Measurements from ENCODE around the gene PREX1. TPM values are rescaled to one million over a fixed set of nuclear protein-coding genes. Genes with fewer than 3 reads are reported as not detected.

The PREX1 gene
- total RNA-seq, 2 experiments from 2014 or later, result 20.7 to 25.3 TPM

- POLR2A ChIA-PET, result no interaction called here
- Histone ChIP-seq H3K9me2 (ENCODE audit: insufficient read depth, low read length) (no peaks in the 10 kb centered on the region), H3K4me1 (ENCODE audit: insufficient read depth, low read length, poor library complexity, severe bottlenecking) (peaks cover 14% of the 10 kb centered on the region), H3K4me3 (ENCODE audit: low read depth, low read length, poor library complexity, severe bottlenecking) (no peak overlapping the region), H3K79me2 (ENCODE audit: insufficient read depth, low read depth, low read length) (no peaks in the 10 kb centered on the region), H4K20me1 (ENCODE audit: insufficient read depth, low read length) (no peaks in the 10 kb centered on the region), H2AFZ (ENCODE audit: low read length) (no peak overlapping the region), H3K36me3 (ENCODE audit: insufficient read depth, low read length) (no peaks in the 10 kb centered on the region), H3K4me2 (ENCODE audit: low read length) (no peak overlapping the region), H3K9me3 (ENCODE audit: low read length) (no peaks in the 10 kb centered on the region), H3K27ac (ENCODE audit: low read depth, low read length, poor library complexity, severe bottlenecking) (no peak overlapping the region)
- no peak for DNase-seq (ENCODE audit: low spot score)
- CTCF ChIA-PET (ENCODE audit: unreplicated experiment), result no interaction called here
- intact Hi-C loops (cut with micrococcal nuclease; ENCODE audit: unreplicated experiment), result no loop called here
- BruUV-seq (replicated peaks), result no TSS peak
- no peak for TF ChIP-seq CTCF (conservative IDR thresholded peaks at IDR 0.05; ENCODE audit: low read length)
- TF ChIP-seq EZH2phosphoT487 (IDR thresholded peaks at IDR 0.05; ENCODE audit: borderline replicate concordance, low read depth, low read length), result no peak
Measured at GRCh38 chr20:48625136-48625900, 202.5 kb downstream of the PREX1 start.

GRCh38 chr20:48624315-48625020 is 203.3 kb downstream of the PREX1 start:
- no peaks in the 10 kb centered on the region for H4K20me1 ChIP-seq (ENCODE audit: insufficient read depth, low read length)
- no peaks in the 10 kb centered on the region for H3K9me2 ChIP-seq (ENCODE audit: insufficient read depth, low read length)
- H3K4me2 ChIP-seq (ENCODE audit: low read length), result no peak overlapping the region
- no peak overlapping the region for H2AFZ ChIP-seq (ENCODE audit: low read length)
- no peak for TF ChIP-seq EZH2phosphoT487 (IDR thresholded peaks at IDR 0.05; ENCODE audit: borderline replicate concordance, low read depth, low read length)
- no peak for TF ChIP-seq CTCF (conservative IDR thresholded peaks at IDR 0.05; ENCODE audit: low read length)
- no peak overlapping the region for H3K4me3 ChIP-seq (ENCODE audit: low read depth, low read length, poor library complexity, severe bottlenecking)
- no peaks in the 10 kb centered on the region for H3K36me3 ChIP-seq (ENCODE audit: insufficient read depth, low read length)
- ChIA-PET POLR2A (interaction anchor here (0.6 kb wide), 1 partner anchor 551 kb away, joined by 3 read pairs; no protein-coding TSS in a partner anchor), CTCF (ENCODE audit: unreplicated experiment) (no interaction called here)
- no peaks in the 10 kb centered on the region for H3K9me3 ChIP-seq (ENCODE audit: low read length)
- TSS peak; percentile 62 for BruUV-seq (replicated peaks)
- H3K79me2 ChIP-seq (ENCODE audit: insufficient read depth, low read depth, low read length), result no peaks in the 10 kb centered on the region
- H3K27ac ChIP-seq (ENCODE audit: low read depth, low read length, poor library complexity, severe bottlenecking), result no peak overlapping the region
- H3K4me1 ChIP-seq (ENCODE audit: insufficient read depth, low read length, poor library complexity, severe bottlenecking), result peaks cover 13% of the 10 kb centered on the region
- intact Hi-C loops (cut with micrococcal nuclease; ENCODE audit: unreplicated experiment), result loop anchor here (5.0 kb wide), 3 partner anchors 292 to 962 kb away; no protein-coding TSS in a partner anchor
- DNase-seq (ENCODE audit: low spot score), result no peak

- CTCF ChIA-PET (ENCODE audit: unreplicated experiment), result no interaction called here
- intact Hi-C loops (cut with micrococcal nuclease; ENCODE audit: unreplicated experiment), result loop anchor here (5.0 kb wide), 3 partner anchors 292 to 962 kb away; no protein-coding TSS in a partner anchor
- POLR2A ChIA-PET, result interaction anchor here (0.6 kb wide), 1 partner anchor 550 kb away, joined by 3 read pairs; no protein-coding TSS in a partner anchor
Measured at GRCh38 chr20:48623906-48624265, 203.9 kb downstream of the PREX1 start.

More at GRCh38 chr20:48623906-48624265, 203.9 kb downstream of the PREX1 start:
- Histone ChIP-seq H3K79me2 (ENCODE audit: insufficient read depth, low read depth, low read length) (no peaks in the 10 kb centered on the region), H3K36me3 (ENCODE audit: insufficient read depth, low read length) (no peaks in the 10 kb centered on the region), H3K4me3 (ENCODE audit: low read depth, low read length, poor library complexity, severe bottlenecking) (no peak overlapping the region), H4K20me1 (ENCODE audit: insufficient read depth, low read length) (no peaks in the 10 kb centered on the region), H2AFZ (ENCODE audit: low read length) (no peak overlapping the region), H3K27ac (ENCODE audit: low read depth, low read length, poor library complexity, severe bottlenecking) (no peak overlapping the region), H3K4me2 (ENCODE audit: low read length) (no peak overlapping the region), H3K4me1 (ENCODE audit: insufficient read depth, low read length, poor library complexity, severe bottlenecking) (peaks cover 7% of the 10 kb centered on the region), H3K9me2 (ENCODE audit: insufficient read depth, low read length) (no peaks in the 10 kb centered on the region), H3K9me3 (ENCODE audit: low read length) (no peaks in the 10 kb centered on the region)
- no TSS peak for BruUV-seq (replicated peaks)
- no peak for DNase-seq (ENCODE audit: low spot score)
- TF ChIP-seq EZH2phosphoT487 (IDR thresholded peaks at IDR 0.05; ENCODE audit: borderline replicate concordance, low read depth, low read length) (no peak), CTCF (conservative IDR thresholded peaks at IDR 0.05; ENCODE audit: low read length) (no peak)

Measured in OCI-LY7 (cell line).